G401.6 (cell line): Measurements from ENCODE around the gene APBA1.
"Not testable (repeated sequence)": the region's sequence is repeated elsewhere in the genome, so short reads cannot be mapped to it uniquely, and the experiment has no call there.

ENCODE experiments used
- FAIRE-seq: peaks from 2 replicates; lab custom pipeline; 2012; peaks lifted over from hg19 to GRCh38; lab: Jason Lieb, UNC

Gene APBA1

DNA sequence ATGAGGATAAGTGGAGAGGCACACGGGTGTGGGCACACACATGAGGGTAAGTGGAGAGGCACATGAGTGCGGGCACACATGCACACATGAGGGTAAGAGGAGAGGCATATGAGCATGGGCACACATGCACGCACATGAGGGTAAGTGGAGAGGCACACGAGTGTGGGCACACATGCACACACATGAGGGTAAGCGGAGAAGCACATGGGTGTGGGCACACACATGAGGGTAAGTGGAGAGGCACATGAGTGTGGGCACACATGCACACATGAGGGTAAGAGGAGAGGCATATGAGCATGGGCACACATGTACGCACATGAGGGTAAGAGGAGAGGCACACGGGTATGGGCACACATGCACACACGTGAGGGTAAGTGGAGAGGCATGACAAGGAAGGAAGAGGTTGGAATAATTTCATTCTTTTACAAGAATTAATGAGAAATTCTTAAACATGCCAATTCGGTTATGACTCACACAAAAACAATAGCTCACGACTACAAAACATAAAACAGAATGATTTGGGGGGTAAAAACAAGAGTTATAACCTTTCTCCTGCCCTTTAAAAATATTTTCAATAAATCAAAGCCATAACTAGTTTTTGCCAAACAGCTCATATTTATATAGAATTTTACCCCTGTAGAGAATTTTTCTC, 67.5 kb downstream of the APBA1 start:
- no peak for FAIRE-seq

DNA sequence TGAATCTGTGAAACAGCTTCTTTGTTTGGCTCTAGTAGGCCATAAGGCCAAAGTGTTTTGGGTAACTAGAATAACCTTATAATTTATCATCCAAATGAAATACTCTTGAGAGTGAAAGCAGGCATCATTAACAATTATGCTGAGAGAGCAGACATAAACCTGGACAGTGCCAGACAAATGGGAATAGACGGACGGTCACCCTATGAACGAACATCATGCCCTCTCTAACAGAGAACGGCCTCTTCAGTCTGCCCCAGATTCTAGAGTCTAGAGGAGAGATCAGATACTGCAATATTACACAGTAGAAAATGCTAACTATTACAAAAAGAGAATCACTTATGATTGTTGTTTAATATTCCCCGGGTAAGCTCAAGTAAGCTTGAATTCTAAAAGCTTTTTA, 68.5 kb downstream of the APBA1 start:
- FAIRE-seq = no peak

DNA sequence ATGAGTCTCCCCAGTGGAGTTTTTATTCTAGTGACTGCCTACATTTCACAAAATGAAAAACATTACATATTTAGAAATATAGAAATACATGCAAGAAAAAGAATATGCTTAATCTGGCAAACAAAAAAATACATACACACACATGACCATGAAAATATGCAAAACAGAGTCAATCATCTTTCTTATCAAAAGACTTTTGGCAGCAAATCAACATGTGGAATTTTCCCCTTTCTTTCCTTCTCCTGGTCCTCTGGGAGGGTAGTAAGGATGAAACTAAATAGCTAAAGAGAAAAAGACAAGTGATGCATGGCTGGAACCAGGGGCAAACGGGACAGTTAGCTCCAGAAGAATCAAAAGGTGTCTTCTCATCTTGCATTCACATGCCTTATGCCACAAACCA, 69.4 kb downstream of the APBA1 start:
- no peak for FAIRE-seq

DNA sequence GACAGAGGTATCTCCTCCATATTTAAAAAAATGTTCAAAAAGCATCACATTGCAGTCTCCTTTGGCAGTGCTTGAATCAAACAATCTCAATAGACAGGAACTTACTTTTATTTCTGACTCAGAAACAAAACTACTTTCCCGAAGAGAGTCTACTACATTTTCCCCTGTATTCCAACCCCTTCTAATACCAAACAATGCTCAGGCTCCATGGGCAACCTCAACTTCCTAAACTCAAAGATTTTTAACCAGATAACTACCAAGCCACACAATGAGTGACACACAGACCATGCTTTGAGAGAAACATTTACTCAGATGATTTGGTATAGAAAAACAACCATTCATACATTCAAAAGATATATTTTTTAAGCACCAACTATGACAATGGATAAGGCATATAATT, 70.5 kb downstream of the APBA1 start:
- FAIRE-seq = no peak

DNA sequence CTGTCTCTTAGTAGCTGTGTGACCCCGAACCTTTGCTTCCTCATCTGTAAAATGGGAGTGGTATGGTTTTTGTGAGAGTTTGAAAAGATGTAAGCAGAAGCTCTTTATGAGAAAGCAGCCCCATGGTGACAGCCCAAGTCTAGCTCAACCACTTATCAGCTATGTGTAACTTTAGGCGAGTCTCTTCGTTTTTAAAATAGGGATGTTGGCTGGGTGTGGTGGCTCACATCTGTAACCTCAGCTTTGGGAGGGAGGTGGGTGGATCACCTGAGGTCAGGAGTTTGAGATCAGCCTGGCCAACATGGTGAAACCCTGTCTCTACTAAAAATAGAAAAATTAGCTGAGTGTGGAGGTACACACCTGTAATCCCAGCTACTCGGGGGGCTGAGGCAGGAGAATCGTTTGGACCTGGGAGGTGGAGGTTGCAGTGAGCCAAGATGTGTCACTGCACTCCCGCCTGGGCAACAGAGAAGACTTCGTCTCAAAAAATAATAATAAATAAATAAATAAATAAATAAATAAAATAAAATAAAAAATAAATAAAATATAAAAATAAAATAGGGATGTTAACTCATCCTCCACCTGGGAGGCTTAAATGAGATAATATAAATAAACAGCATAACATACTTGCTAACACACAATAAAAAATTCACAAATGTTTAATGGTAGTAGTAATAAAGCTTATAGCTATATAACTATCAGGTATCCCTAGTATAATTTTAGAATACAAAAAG, 71.7 kb downstream of the APBA1 start:
- no peak for FAIRE-seq

DNA sequence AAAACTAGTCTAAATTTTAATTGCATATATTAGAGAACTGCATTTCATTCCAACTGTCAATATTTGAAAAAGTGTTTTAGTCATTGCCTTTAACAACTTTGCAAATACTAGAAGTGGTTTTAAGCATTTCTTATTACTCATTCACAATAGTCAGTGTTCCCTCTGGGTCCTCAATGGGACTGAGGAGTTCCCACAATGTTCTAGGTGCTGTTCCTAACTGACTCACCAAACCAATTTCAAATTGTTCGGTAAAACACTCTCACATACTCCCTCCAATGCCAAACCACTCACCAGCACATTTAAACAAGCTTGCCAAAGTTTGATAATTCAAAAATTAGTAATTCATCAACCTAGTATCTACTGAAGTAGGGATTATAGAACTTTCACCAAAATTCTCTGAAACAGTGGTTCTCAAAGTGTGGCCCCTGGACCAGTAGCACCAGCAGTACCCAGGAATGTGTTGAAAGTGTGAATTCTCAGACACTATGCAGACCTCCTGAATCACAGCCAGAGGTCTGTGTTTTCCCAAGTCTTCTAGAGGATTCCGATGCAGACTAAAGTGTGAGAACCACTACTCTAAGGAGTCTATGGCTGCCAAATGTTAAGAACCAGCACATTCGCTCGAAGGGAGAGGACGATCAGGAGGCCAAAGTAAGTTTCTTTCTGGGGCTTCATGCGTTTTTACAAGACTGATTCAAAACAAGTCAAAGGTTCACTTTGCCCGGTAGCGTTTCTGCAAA, 72.8 kb downstream of the APBA1 start:
- no peak for FAIRE-seq

DNA sequence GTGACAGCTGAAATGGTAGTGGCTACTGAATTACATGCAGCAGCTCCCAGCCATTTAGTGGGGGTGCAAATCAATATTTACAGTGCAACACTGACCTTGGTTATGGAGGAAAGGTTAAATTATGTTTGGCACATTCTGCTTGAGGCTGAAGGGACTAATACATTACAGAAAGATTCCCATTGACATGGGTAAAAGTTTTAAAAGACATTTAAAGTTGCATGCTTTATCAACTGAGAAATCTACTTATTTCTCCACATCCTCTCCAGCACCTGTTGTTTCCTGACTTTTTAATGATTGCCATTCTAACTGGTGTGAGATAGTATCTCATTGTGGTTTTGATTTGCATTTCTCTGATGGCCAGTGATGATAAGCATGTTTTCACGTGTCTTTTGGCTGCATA, 75.3 kb downstream of the APBA1 start:
- not testable (repeated sequence) for FAIRE-seq

DNA sequence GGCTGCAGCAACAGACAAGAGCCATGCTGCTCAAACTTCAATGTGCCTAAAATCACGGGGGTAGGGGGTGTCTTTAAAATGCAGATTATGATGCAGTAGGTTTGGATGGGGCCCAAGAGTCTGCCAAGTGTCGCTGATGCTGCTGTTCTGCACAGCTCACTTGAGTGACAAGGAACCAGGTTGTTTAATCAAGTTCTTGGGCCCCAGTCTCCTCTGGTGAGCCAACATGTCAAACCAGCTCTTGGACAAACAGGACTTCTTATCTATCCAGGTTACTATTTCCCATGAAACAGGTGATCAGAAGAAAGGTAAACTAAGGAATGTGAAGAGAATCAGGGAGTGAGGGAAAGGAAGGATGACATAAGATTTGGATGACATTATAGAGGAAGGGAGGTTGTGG, 78.0 kb downstream of the APBA1 start:
- no peak for FAIRE-seq

DNA sequence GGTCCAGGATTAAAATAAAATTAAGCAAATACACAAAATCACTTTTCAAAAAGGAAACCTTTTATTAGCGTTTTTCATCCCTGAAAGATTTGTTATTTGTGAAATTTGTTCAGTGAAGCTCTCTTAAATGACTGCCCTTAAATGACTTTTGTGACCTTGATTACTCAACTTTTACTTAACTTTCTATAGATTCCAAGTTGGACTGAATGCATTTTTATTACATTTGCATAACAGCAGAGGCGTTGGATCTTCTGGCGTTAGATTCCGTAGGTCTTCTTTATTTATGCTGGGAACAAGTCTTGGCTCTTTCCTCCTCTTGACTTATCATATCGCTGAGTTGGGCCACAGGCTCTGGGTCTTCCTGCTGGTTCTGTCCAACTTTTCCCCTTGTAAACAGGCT, 78.4 kb downstream of the APBA1 start:
- no peak for FAIRE-seq

DNA sequence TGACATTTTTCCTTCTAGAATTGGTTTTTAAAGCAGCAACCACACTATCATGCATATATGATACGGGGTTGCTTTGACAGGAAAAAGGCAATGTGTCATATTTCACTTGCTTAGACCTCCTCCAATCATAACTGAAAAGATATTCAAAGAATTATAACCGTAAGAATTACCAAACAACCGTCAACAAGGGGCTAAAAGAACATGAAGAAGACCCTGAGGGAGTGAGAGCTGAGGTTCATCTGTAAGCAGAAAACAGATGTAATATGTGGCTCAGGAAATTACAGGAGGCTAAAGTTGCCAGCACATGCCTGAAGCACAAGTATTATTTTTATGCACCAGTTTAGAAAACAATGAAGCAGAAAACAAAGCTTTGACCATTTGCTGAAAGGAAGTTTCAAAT, 78.9 kb downstream of the APBA1 start:
- no peak for FAIRE-seq

DNA sequence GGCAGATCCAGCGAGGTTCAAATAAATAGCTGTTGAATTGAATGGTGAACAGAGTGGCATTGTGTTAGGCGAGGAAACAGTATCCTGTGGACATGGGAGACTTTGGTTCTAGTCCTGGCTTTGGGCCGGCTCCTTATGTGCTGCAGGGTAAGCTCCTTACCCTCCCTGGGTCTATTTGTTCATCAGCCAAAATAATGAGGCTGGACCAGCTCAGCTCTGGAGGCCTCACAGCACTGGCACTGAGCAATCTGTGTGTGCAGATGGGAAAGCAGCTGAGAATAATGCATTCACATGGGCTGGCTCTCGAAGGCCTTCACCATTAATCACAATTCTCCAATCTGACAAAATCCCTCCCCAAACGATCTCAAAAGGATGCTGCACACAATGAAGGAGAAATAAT, 81.9 kb downstream of the APBA1 start:
- no peak for FAIRE-seq

DNA sequence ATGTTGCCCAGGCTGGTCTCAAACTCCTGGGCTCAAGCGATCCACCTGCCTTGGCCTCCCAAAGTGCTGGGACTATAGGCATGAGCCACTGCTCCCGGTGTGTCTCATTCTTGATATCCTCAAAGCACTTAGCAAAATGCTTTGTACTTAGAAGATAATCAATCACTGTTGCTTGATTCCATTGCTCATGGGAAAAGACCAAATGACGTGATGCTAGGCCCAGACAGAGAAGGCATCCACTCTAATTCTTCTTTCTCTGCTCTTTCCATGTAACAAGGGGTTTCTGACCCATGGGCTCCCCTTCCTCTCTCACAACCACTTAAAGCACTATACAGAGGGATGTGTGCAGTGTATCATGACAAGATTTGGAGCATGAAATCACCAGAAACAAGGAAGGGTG, 83.0 kb downstream of the APBA1 start:
- FAIRE-seq = no peak

DNA sequence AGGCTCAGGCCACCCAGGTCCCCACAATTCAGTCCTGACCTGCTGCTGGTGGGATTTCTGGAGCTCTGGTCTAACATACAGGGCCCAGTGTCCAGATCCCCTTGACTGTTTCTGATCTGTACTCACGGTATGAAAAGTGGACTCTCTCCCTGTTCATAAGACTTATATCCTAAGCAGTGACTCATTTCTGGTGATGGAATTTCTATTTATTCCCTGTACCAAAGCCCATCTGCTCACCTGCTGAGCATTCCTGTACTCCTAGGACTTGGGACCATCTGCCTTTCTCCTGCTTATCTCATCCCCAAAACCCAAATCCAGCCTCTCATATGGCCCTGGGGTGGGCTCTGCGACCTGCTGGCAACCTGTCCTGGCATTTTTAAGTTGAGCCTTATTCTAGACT, 86.6 kb downstream of the APBA1 start:
- no peak for FAIRE-seq

DNA sequence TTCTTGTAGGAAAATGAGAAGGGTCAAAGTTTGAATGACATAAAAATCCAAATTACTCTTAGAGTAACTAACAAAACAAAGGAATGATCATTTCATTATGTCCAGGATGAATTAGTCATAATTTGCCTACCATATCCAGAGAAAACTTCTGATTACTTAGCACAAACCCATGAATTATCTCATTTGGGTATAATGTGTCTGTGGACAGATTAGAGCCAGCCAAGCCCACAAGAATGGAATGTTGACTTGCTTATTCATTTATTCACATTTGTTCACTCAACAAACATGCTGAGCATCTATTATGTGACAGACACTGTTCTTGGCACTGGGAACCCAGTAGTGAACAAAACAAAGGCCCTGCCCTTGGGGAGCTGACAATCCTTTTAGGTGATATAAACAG, 87.4 kb downstream of the APBA1 start:
- FAIRE-seq = no peak

DNA sequence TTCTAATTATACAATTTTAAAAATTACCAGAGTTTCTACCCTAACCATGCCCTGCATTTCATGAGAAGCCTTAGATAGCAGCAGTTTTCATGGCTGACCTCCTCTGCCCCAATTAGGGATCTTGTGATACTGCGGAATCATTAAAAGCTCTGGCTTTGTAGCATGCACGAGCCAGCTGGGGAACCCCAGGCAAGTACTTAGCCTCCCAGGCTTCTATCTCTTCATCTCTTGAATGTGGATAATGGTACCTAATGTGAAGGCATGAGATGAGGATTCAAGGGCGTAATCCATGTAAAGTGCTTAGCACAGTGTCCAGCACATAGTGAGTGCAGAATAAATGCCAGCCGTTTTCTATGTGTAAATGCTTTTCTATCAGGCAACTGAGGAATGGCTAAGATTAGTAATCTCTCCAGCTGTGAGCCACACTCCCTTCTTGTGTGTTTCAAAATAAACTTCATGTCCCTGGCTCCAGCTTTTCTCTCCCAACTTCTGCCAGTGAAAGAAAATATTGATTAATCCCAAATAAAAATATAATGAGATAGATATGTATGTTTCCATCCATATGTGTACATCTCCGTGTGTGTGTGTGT, 88.4 kb downstream of the APBA1 start:
- FAIRE-seq = no peak

DNA sequence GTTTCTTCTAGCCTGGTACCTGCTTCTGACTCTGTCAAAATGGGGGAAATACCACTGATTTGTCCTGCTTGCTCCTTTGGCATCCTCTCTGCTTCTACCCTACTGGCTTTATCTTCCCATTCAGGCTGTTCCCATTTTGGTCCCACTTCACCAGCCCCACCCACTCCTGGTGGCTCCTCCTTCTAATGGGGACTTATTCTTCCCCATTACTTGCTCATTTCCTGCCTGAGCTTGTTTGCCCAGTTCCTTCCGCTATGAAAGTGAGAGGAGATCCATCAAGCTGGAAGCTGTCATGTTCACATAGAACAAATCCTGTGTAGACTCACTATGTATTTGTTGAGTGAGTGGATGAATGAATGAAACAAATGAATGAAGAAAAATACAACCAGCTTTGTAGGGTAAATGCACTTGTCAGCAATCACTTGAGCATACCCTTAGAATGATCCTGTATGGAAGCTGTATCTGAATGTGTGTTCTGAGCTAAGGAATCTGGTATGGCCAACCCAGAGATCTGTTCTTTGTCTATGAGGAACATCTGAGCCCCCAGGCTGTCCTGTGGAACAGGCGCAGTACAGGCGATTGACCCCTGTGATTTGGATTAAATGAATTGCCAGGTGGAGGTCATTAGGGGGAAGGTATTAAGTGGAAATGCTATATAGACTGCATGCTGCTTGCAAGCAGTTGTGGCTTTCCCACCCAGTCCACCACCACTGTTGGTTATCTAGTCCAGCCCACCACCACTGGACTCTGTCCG, 89.5 kb downstream of the APBA1 start:
- FAIRE-seq = no peak

DNA sequence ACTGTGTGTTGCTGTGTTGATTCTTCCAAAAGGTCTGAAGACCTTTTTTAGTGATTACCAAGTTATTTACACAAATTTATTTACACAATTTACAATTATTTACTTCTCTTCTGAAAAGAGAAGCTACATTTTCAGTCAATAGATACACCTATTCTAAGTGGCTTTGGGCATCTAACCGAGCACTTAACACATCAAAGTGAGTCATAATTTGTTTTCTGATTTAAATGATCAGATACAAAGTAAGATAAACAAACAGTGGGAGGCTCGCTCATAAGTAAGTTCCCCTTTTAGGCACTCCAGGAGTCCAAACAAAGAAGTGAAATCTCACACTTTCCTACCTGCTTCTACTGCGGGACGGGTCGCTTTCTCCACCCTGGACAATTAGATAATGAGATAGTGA, 90.2 kb downstream of the APBA1 start:
- no peak for FAIRE-seq

DNA sequence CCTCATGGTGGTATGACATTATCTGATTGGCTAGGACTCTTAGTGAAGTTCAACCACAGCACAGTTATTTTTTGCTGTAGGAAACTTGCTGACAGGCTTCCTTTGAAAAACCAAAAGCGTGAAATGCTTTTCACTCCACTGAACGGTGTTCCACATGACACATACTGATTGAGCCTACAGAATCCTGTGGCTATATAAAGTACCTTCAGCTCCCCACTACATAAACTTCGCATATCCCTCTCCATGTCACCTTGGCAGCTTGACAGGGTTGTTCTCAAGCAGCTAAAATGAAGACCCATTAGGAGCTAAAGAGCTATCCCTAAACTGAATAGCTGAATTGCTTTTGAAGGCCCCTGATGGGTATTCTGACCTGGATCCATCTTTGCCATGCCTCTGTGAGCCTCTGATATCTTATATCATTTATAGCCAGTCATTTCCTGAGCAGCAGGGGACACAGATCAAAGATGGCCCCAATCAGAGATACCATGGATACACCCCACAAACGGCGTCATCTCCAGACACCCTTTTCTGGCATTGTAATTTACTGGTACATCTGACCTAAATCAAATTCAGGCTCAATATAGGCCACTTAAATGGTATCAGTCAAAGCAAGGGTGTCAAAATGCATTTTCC, 91.5 kb downstream of the APBA1 start:
- FAIRE-seq = no peak

DNA sequence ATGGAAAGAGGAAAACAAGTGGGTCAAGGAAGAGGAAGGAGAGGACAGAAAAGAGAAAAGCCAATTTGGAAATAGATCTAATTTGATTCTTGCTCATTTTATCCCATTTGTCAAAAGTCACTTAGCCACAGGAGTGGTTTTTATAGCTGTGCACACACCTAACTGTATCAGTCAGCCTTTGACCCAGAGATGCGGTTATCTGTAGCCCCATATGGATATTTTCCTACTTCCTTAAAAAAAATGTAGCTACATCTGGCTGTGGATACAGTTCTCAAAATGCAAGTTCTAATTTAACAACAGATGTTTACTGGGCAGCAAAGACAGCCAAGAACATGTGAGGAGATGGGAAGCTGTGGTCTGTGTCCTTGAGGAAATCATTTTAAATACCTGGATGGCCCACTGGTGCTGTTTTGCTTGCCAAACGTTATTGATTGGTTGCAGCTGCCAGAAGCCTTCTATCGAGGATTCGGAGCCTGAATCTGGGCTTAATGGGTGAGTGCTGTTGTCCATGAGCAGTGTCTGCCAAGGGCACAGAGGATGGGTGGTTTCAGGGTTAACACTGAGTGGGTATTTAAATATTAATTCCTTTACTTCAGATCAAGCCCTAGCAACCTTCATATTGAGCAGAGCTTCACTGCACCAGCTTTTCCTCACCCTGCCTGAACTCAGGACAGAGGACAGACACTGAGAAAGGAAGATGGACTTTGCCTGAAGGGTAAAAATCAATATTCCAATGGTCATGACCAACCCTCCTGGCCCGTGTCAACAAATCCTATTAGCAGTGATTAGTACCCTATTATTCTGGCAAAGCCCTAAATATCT, 92.2 kb downstream of the APBA1 start:
- FAIRE-seq = no peak

DNA sequence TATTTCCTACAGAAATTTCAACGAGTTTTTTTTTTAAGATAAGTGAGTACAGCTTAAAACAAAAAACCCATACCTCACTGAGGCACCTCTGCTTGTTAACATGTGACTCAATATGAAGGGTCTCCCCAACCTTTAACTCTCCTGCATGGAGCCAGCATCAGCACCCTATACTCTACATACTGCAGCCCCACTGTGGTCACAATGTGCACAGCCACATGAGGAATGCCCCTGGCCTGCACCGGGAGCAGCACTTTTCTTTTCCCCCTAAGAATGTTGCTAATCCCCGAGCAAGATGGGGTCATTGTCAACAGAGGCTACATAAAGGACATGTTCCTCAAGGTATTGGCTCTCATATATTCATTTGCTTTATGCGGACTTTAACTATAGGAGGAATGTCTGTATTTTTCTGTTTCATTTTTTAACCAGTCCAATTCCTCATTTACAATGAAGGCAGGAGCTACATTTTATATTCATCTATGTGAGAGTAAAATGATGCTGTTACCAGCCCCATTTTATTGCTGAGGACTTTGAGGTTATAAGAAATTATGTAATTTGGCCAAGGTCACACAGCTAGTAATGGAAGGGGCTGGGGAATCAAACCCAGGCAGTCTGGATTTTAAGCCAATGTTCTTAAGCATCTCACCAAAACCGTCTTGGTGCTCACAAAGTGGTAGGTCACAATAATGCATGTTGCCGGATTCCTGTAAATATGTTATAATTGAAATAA, 93.0 kb downstream of the APBA1 start:
- FAIRE-seq = no peak
